ENCODE results near the gene USHBP1. TPM values are rescaled to one million over a fixed set of nuclear protein-coding genes. Genes with fewer than 3 reads are reported as not detected.

Gene USHBP1
- total RNA-seq, 1 experiment from 2014 or later, result not detected

GRCh38 chr19:17226002-17226933 lies 38.3 kb downstream of the USHBP1 start, which contains the start of gene OCEL1:
TSS of gene OCEL1 (plus strand) at chr19:17226226. CDS start at chr19:17226248, 22 bp downstream.
- peak; percentile 99 for DNase-seq (ENCODE audit: low read depth)
- in situ Hi-C loops (cut with HindIII; ENCODE audit: low pct_unique_long_range_greater_than_20kb, low sequenced_read_pairs), result no loop called here

DNA sequence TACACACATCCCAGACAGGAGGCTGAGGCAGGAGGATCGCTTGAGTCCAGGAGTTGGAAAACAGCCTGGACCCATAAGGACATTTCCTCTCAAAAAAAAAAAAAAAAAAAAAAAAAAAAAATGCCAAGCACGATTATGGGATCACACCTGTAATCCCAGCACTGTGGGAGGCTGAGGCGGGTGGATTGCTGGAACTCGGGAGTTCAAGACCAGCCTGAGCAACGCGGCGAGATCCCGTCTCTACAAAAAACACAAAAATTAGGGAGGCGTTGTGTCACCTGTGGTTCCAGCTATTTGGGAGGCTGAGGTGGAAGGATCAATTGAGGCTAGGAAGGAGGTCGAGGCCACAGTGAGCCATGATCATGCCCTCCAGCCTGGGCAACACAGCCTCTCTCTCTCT lies 39.5 kb downstream of the USHBP1 start:
- DNase-seq (ENCODE audit: low read depth), result no peak
- in situ Hi-C loops (cut with HindIII; ENCODE audit: low pct_unique_long_range_greater_than_20kb, low sequenced_read_pairs), result no loop called here

- peak; percentile 80 for DNase-seq (ENCODE audit: low read depth)
- in situ Hi-C loops (cut with HindIII; ENCODE audit: low pct_unique_long_range_greater_than_20kb, low sequenced_read_pairs), result no loop called here
Observed at GRCh38 chr19:17220207-17220758, 44.3 kb downstream of the USHBP1 start.

- in situ Hi-C loops (cut with HindIII; ENCODE audit: low pct_unique_long_range_greater_than_20kb, low sequenced_read_pairs), result no loop called here
- DNase-seq (ENCODE audit: low read depth), result no peak
Observed at GRCh38 chr19:17219286-17219685, 45.3 kb downstream of the USHBP1 start.

- DNase-seq (ENCODE audit: low read depth), result no peak
- in situ Hi-C loops (cut with HindIII; ENCODE audit: low pct_unique_long_range_greater_than_20kb, low sequenced_read_pairs), result no loop called here
Observed at GRCh38 chr19:17216058-17216670, 48.4 kb downstream of the USHBP1 start.

DNA sequence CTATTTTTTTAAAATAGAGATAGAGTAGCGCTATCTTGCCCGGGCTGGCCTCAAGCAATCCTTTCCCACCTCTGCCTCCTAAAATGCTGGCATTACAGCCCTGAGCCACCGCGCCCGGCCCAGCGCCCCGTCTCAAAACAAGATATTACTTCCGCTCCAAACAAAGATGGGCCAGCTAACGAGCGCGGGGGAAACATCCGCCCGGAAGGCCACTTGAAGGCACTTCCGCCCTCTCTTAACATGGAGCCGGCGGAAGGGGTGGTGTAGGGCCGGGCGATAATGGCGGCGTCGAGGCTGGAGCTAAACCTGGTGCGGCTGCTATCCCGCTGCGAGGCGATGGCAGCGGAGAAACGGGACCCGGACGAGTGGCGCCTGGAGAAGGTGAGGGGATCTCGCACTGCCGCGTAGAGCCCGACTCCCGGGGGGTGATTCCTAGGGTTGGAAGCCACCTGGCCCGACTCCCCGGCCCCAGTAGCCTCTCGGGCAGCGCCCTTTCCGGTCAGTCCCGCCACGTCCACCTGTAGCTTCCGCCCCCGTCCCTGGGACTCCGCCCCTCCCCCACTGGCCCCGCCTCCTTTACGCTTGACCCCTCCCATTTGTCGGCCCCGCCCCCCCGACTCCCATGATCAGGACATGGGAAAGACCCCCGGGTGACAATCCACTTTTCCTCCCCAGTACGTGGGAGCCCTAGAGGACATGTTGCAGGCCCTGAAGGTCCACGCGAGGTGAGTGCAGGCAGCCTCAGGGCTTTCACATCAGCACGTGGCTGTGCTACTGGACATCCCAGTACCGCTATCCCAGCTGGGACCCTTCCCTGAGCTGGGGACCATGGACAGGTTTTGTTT lies 49.2 kb downstream of the USHBP1 start, which contains the start of gene USE1:
TSS of gene USE1 (plus strand) at position 231 of the 845 bp plus-strand sequence. CDS start at position 280, 49 bp downstream.
- in situ Hi-C loops (cut with HindIII; ENCODE audit: low pct_unique_long_range_greater_than_20kb, low sequenced_read_pairs), result no loop called here
- peak; percentile 96 for DNase-seq (ENCODE audit: low read depth)

DNA sequence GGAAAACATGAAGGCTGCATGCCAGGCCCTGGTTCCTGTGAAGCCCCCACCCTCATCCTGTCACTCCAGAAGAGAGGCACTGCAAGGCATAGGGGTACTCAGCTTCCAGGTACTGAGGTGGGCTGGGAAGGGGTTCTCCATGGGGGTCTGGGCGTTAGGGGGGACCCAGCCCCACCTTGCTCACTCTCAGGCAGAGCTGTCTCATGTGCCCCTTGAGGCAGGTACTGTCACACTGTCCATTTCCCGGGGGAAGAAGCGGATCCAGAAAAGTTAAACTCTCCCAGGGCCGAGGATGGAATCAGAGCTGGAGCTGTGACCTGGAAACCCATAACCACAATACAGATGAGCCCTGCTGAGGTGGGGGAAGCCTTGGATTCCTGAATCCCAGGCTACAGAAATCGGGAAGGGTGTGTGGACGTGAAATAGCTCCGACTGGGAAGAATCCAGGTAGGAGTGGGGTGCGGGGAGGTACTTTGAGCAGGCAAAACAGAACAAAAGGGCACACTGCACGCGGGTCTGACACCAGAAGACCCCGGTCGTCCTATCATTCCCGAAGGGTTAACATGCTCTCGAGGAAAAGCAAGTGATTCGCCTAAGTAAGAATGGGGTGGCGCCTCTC lies 49.9 kb downstream of the USHBP1 start:
- in situ Hi-C loops (cut with HindIII; ENCODE audit: low pct_unique_long_range_greater_than_20kb, low sequenced_read_pairs), result no loop called here
- DNase-seq (ENCODE audit: low read depth), result no peak

DNA sequence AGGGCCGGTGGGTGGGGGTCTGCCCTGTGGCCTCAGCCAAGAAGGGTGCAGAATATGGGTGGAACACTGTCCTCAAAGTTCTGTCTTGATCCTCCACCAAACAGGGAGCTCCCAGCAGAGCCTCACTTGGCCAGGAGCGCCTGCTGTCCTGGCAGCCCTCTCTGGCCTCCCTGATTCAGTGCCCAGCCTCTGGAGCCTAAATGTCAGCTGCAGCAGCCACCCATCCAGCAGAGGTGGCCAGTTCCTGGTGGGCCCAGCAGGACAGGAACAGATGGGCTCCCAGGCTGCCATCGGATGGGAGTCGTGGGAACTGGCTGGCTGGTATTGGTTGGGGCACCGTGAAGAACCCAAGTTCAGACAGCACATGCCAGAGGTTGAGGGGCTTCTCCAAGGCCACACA lies 51.2 kb downstream of the USHBP1 start:
- in situ Hi-C loops (cut with HindIII; ENCODE audit: low pct_unique_long_range_greater_than_20kb, low sequenced_read_pairs), result no loop called here
- DNase-seq (ENCODE audit: low read depth), result no peak

- in situ Hi-C loops (cut with HindIII; ENCODE audit: low pct_unique_long_range_greater_than_20kb, low sequenced_read_pairs), result no loop called here
- no peak for DNase-seq (ENCODE audit: low read depth)
Observed at GRCh38 chr19:17211547-17212446, 52.7 kb downstream of the USHBP1 start.

DNA sequence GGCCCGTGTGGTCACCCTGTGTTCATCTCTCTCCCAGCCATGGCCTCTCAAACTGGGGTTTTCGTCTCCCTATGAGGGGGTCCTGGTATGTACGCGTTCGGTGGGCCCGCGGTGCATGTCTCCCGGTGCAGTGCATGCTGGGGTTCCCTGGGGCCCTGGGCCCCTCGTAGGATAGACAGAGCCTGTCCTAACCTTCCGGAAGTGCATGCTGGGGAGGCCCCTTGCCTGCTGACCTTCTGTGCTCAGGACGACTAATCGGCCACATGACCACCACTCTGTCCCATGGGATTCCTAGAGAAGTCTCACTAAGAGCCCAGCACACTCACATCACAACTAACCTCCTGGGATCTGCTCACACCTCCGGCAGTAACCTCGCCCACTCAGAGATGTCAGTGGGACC lies 54.2 kb downstream of the USHBP1 start:
- DNase-seq (ENCODE audit: low read depth), result no peak
- in situ Hi-C loops (cut with HindIII; ENCODE audit: low pct_unique_long_range_greater_than_20kb, low sequenced_read_pairs), result no loop called here

DNA sequence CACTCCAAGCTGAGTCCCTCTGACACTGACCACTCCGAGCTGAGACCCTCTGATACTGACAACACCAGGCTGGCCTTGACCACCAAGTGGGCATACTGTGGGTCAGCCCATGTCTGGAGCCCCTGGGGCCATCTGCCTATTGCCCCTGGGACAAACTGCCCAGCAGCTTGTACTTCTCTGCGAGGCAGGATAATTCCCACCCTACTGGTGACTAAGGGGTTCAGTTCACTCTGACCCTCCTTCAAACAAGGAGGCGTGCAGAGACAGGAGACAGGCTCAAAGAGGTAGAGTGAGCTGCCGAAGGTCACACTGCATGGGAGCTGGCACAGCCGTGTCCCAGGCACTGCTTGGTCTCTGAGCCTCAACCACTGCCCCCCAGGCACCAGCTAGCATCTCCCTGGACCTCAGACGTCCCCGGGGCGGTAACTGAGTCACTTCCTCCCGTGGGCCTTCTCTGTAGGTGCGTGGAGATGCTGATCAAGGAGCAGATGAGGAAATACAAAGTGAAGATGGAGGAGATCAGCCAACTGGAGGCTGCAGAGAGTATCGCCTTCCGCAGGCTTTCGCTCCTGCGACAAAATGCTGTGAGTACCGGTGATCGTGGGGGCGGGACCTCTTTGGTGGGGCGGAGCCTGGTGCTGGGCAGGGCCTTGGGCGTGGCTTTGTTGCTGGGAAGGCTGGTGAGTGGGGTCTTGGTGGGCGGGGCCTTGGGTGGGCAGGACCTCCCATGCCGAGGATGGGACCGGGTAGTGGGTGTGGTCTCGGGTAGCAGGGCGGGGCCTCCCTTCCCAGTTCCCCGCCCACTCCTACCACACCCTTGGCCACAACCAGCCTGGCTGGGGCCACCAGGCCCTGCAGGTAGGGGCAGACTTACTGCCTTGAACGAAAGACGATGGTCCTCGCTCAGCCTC lies 55.2 kb downstream of the USHBP1 start:
- peak; percentile 71 for DNase-seq (ENCODE audit: low read depth)
- in situ Hi-C loops (cut with HindIII; ENCODE audit: low pct_unique_long_range_greater_than_20kb, low sequenced_read_pairs), result no loop called here

GRCh38 chr19:17206736-17207581 lies 57.6 kb downstream of the USHBP1 start:
- in situ Hi-C loops (cut with HindIII; ENCODE audit: low pct_unique_long_range_greater_than_20kb, low sequenced_read_pairs), result no loop called here
- no peak for DNase-seq (ENCODE audit: low read depth)

GRCh38 chr19:17205237-17206140 lies 59.1 kb downstream of the USHBP1 start:
- DNase-seq (ENCODE audit: low read depth), result no peak
- in situ Hi-C loops (cut with HindIII; ENCODE audit: low pct_unique_long_range_greater_than_20kb, low sequenced_read_pairs), result no loop called here

GRCh38 chr19:17202713-17203112 lies 61.8 kb downstream of the USHBP1 start:
- in situ Hi-C loops (cut with HindIII; ENCODE audit: low pct_unique_long_range_greater_than_20kb, low sequenced_read_pairs), result no loop called here
- no peak for DNase-seq (ENCODE audit: low read depth)

Data from Caki2 (cell line).